GM19452 (cell line): ENCODE results near the gene SMCO1.
"Not testable (repeated sequence)": the region's sequence is repeated elsewhere in the genome, so short reads cannot be mapped to it uniquely, and the experiment has no call there.

Experiments used
- ATAC-seq: cut with Tn5 transposase; IDR thresholded peaks from one replicate; pipeline ENCODE4 v1.9.1; 2021; ENCODE audit not compliant: unreplicated experiment

The SMCO1 gene

GRCh38 chr3:196496183-196496582 lies 19.0 kb downstream of the SMCO1 start:
- ATAC-seq, result no peak

GRCh38 chr3:196493292-196493691 lies 21.9 kb downstream of the SMCO1 start:
- no peak for ATAC-seq

GRCh38 chr3:196492080-196492479 lies 23.1 kb downstream of the SMCO1 start:
- no peak for ATAC-seq

GRCh38 chr3:196489747-196490146 lies 25.4 kb downstream of the SMCO1 start:
- no peak for ATAC-seq

GRCh38 chr3:196486263-196486662 lies 28.9 kb downstream of the SMCO1 start:
- ATAC-seq, result no peak

- no peak for ATAC-seq
Observed at GRCh38 chr3:196477678-196478077, 37.5 kb downstream of the SMCO1 start.

- no peak for ATAC-seq
Observed at GRCh38 chr3:196472286-196472685, 42.9 kb downstream of the SMCO1 start.

- no peak for ATAC-seq
Observed at GRCh38 chr3:196471551-196471950, 43.6 kb downstream of the SMCO1 start.

GRCh38 chr3:196470182-196470581 lies 45.0 kb downstream of the SMCO1 start:
- not testable (repeated sequence) for ATAC-seq

- no peak for ATAC-seq
Observed at GRCh38 chr3:196463804-196464203, 51.3 kb downstream of the SMCO1 start.

GRCh38 chr3:196463478-196463756 lies 51.7 kb downstream of the SMCO1 start:
- no peak for ATAC-seq

GRCh38 chr3:196462680-196463477 lies 52.3 kb downstream of the SMCO1 start:
- not testable (repeated sequence) for ATAC-seq

GRCh38 chr3:196458063-196458462 lies 57.1 kb downstream of the SMCO1 start:
- no peak for ATAC-seq

- not testable (repeated sequence) for ATAC-seq
Observed at GRCh38 chr3:196457470-196457869, 57.7 kb downstream of the SMCO1 start.
